ENCODE measurements around the gene TC2N.

Gene TC2N

DNA sequence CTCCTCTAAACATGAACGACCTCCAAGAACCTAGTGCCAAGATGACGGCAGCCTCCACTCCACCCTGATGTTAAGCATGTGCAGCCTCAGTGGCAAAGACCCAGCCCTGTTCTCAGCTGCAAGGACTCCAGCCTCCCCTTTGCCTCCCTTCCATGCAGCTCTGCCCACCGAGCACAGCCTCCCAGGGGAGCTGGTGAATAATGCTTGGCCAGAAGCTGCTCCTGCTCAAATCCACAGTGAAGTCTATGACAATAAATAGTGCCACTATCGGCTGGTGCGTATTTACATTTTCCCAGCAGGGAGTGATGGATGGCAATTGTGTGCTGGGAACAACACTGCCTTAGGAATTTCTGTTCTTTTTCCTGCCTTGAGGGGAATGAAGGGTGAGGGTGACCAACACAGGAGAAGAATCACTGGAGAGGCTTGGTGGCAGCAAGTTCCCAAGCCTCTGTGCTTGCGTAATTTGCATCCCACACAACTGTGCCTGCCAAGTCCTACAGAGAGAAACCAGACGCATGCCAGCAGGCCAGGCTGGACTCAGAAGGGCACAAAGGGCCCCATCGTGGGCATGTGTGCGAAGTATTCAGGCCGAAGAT is 29.9 kb upstream of the TC2N start:
- H3K4me3 ChIP-seq (ENCODE audit: low read length): no peak overlapping the region
- no peak for TF ChIP-seq ZNF274 (IDR thresholded peaks at IDR 0.05; ENCODE audit: low read depth, low read length)

DNA sequence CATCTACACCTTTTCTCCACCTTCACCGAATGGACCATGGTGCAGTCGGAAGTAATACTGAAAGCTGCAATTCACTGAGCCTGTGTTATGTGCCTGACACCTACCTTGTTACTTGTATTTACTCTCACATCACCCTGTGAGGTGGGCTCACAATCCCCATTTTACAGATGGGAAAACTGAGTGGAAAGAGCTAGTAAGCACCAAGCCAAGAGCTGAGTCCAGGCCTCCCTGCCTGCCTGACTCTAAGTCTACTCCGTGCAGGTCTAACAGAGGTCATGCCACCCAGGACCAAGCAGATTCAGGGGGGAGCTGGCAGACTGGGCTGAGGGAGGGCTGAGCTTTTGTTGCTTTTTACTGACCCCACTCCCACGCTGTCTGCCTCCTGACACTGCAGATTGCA is 29.1 kb upstream of the TC2N start:
- TF ChIP-seq ZNF274 (IDR thresholded peaks at IDR 0.05; ENCODE audit: low read depth, low read length): no peak
- H3K4me3 ChIP-seq (ENCODE audit: low read length): no peak overlapping the region

DNA sequence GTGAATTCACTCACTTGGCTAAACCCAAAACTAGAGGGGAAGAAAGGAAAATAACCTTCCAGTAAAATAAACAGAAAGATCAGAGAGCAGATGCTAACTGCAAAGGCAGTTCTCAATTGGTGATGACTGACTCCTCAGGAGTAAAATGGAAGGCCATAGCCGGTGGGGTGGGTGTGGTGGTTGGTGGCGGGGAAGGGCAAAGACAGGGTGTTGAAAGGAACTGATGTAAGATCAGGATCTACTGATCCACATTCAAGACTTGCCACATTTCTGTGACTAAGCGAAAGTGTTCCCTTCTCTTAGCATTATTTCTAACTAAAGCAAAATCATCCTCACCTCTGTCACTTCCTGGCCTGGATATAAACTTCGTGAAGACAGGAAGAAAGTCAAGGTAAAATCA is 26.3 kb upstream of the TC2N start:
- no peak for TF ChIP-seq ZNF274 (IDR thresholded peaks at IDR 0.05; ENCODE audit: low read depth, low read length)
- no peak overlapping the region for H3K4me3 ChIP-seq (ENCODE audit: low read length)

DNA sequence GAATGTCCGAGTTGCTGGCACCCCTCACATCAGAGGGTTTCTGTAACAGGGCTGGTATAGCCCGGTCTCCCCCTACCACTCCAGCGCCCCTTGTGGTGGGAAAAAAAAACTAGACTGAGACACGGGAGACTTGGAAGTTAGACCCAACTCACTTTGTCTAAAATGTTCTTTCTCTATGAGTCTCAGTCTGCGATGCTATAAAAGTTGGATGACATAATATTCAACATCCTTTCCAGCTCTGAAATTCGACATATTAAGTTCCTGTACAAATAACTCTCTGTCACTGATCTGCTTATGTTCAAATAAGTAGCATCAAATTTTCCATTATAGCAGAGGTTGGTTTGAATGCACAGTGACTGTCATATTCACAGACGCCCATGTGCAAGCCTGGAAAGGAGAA is 25.7 kb upstream of the TC2N start:
- no peak for TF ChIP-seq ZNF274 (IDR thresholded peaks at IDR 0.05; ENCODE audit: low read depth, low read length)
- H3K4me3 ChIP-seq (ENCODE audit: low read length): no peak overlapping the region

DNA sequence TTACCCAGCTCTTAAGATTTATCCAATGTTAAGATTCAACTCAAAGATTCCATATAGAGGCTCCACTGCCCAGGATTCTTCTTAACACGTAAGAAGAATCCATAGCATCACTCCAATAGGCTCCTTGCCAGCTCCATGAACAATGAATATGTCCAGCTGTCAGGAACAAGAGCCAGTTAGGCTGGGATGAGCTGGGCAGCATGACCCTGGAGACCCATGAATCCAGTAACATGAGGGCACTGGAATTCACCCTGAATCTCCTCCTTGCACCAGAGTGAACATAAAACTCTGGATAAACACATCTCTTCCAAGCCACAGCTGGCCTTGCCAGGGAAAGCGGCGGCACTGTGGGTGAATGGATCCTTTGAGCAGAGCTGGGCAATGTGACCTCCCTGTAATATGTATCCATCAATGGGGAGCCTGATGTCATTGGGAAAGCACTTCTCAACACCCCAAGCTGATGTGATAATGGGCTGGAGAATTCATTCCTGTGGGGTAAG is 24.4 kb upstream of the TC2N start:
- H3K4me3 ChIP-seq (ENCODE audit: low read length): no peak overlapping the region
- TF ChIP-seq ZNF274 (IDR thresholded peaks at IDR 0.05; ENCODE audit: low read depth, low read length): no peak

DNA sequence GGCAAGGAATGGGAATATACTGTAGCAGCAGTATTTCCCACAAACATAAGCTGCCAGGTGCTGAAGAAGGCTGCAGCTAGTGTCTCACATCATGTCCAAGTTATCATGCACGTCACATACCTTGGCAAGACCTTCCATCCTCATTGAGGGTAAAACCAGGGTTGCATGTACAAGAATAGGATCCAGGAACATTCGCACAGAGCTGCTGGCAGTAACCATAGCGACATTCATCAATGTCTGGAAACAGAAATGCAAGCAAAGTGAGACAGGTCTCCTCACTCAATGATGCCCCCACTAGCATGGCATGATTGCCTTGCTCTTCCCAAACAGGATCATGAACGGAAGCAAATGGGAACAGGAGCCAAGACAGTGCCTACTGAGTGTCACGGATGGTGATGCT is 23.8 kb upstream of the TC2N start:
- H3K4me3 ChIP-seq (ENCODE audit: low read length): no peak overlapping the region
- no peak for TF ChIP-seq ZNF274 (IDR thresholded peaks at IDR 0.05; ENCODE audit: low read depth, low read length)

DNA sequence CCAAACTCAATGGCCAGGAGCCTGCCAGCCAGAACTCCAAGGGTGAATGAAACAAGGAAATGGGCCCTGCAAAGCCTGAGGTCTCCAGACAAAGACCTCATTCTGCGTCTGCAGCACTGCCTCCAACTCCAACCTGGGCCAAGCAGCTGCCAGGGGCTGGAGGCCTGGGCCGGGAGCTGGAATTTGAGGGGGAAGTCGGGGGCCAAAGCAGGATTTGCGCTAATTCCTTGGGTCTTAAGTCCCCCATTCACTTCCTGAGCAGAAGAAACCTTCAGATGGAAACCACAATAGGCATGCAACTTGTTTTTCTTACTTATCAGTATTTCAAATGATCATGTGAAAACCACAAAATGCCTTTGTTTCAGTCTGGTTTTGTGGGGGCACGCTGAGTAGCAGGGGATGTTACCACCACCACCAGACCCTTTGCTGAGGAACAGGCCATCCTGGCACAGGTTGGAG is 23.0 kb upstream of the TC2N start:
- no peak overlapping the region for H3K4me3 ChIP-seq (ENCODE audit: low read length)
- TF ChIP-seq ZNF274 (IDR thresholded peaks at IDR 0.05; ENCODE audit: low read depth, low read length): no peak

DNA sequence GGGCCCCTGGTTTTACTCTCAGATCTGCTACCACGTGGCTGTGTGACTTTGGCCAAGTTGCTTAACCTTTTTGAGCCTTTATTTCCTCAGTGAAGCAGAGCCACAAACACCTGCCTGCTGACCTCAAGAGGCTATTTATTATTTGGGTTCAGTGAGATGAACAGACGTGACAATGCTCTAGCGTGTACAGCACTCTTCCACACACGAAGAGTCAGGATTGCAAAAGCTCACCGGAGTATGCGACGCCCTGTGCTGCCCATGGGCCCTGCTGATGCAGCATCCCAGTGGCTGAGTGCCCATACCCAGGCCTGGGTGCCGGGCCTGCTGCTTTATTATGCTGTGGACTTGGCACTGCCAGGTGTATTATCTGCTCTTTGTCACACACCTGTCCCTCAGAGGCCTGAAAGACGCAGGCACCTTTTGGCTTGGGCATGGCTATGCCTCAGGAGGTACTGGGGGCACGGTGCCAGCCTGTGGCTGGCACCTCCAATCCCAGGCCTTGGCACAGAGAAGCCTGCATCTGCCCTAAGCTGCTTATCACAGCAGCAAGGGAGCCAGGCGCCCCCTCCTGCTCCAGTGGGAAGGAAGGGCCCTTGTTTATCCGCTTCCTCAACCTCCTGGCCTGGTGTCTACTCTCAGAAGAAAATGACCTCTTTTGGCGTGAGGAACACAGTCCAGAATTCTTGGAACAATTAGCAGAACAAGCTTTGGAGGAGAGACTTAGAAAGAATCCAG is 22.3 kb upstream of the TC2N start:
- no peak for TF ChIP-seq ZNF274 (IDR thresholded peaks at IDR 0.05; ENCODE audit: low read depth, low read length)

DNA sequence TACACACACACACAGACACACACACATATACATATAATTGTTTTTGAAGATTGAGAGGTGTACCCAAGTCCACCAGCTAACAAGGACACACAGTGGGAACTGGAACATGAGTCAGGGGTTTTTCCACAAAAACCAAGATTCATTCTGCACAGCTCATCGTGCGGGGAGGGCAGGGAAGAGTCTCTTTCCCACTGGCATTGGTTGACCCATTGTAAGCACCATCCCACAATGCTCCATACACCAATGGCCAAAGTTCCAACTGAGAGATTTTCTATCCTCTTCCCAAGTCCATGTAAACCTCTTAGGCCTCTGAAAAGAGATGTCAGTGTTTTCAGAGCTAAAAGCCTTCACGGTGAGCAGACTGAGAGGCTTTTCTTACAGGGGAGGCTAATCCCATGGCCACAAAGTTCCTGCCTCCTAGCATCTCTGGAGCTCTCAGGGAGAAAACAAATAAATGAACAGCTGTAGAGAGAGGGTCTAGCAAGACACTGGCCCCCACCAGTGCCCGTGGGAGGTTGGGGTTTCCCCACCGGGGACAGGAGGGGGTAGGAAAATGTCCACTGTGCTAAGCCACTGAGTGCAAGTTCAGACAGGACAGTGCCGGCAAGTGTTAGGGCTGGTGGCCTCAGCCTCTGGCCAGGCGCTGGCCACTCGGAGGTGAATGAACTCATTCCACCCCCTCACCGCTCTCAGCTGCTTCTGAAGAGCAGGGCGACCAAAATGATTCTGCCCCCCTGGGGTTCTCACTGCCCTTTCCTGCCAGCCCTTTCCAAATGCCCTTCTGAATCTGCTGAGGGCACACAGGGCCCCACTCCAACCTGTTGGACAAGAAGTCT is 21.5 kb upstream of the TC2N start:
- no peak overlapping the region for H3K4me3 ChIP-seq (ENCODE audit: low read length)
- no peak for TF ChIP-seq ZNF274 (IDR thresholded peaks at IDR 0.05; ENCODE audit: low read depth, low read length)

More for the DNA sequence above, 22.3 kb upstream of the TC2N start:
- no peak overlapping the region for H3K4me3 ChIP-seq (ENCODE audit: low read length)

DNA sequence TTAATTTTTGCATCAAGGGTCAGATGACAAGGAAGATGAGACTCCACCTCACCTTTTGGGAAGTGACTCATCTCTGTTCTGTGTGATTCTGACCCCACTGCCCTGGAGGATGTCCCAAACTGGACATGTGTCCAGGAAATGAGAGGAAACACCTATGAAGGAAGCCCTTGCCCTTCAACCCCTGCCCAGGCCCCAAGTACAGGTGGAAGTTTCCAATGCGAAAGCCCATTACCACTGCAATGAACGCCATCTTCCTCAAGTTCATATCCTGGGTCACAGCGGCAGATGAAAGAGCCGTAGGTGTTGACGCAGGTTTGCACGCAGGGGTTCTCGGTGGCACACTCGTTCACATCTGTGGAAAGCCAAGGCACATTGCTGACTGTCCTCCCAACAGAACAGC is 19.6 kb upstream of the TC2N start:
- no peak overlapping the region for H3K4me3 ChIP-seq (ENCODE audit: low read length)
- TF ChIP-seq ZNF274 (IDR thresholded peaks at IDR 0.05; ENCODE audit: low read depth, low read length): no peak

DNA sequence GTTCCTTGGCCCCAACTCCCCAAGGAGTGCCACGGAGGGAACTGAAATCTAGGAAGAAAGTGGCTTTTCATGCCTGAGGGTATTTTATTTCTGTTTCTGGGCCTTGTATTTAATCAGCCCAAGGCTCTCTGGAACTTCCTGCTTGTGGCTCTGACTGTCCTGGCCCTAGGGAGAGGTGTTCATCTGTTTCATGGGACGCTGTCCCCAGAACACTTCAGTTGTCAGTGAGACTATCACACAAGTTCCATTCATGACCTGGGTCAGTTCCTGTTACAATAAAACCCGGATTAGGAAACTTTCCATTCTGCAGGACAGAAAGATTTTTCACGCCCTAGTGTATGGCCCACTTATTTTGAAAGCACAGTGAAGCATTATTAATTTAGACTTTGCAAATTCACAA is 18.5 kb upstream of the TC2N start:
- H3K4me3 ChIP-seq (ENCODE audit: low read length): no peak overlapping the region
- TF ChIP-seq ZNF274 (IDR thresholded peaks at IDR 0.05; ENCODE audit: low read depth, low read length): no peak

DNA sequence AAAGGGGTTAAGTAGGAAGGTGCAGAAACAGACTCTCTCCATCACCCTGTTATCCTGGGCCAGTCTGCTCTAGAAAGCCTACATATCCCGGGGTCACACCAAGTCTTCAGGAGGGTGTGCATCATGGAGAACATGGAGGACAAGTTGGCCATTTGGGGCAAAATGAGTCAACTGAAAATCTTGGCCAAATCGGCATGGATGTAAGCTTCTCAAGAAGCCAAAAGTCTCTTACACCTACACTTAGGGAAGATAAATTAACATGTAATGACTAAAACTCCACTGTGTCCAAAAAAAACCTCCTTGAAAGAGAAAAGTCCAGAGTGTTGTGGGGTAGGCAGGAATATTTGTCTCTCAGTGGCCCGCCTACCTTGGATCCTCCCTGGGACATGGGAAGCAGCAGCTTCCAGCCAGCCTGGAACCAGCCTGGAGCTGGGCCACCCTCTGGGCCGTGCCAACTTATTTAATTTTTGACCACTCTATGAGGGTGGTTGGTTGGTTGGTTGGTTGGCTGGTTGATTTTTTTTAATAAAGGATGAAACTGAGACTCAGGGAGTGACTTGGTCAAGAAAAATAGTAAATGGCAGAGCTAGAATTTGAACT is 17.9 kb upstream of the TC2N start:
- no peak overlapping the region for H3K4me3 ChIP-seq (ENCODE audit: low read length)
- TF ChIP-seq ZNF274 (IDR thresholded peaks at IDR 0.05; ENCODE audit: low read depth, low read length): no peak

DNA sequence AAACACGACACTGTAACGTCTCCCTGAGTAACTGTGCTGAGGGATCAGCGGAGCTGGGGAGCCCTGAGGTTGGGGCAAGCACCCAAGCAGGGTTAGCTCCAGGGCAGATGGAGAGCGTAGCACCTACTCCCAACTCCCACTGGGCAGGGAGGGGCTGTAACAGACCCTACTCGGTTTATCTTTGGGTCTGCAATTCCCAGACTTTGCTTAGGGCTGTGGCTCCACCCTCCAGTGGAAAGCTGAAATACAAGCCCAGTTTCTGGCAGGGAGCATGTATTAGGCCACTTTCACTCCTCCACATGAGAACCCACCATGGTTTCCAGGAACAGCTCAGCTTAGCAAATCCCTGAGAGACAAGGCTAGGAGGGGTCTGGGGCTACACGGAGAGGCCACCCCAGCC is 17.3 kb upstream of the TC2N start:
- TF ChIP-seq ZNF274 (IDR thresholded peaks at IDR 0.05; ENCODE audit: low read depth, low read length): no peak
- no peak overlapping the region for H3K4me3 ChIP-seq (ENCODE audit: low read length)

DNA sequence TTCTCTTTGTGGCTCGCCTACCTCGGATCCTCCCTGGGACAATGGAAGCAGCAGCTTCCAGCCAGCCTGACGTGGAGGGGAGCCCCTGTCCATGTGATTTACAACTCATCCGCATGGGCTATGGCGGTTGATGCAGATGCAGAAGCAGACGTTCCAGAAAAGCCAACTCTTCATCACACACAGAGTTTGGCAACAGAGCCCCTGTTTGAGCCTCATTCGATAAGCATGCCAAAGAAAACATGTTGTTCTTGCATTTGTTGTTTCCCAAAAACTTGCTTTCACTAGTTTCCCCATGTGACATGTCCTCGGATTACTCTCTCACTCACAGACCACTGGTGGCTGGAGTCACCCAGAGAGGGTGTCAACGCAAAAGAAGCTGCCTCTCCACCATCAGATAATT is 16.4 kb upstream of the TC2N start:
- TF ChIP-seq ZNF274 (IDR thresholded peaks at IDR 0.05; ENCODE audit: low read depth, low read length): no peak
- H3K4me3 ChIP-seq (ENCODE audit: low read length): no peak overlapping the region
